Smooth muscle cell (in vitro differentiated cells): ENCODE measurements around the gene EFR3B. TPM values are rescaled to one million over a fixed set of nuclear protein-coding genes. Genes with fewer than 3 reads are reported as not detected.
"Not testable (repeated sequence)": the region's sequence is repeated elsewhere in the genome, so short reads cannot be mapped to it uniquely, and the experiment has no call there.

Source experiments
- DNase-seq: peaks from one replicate; lab custom pipeline; 2025; ENCODE audit not compliant: unreplicated experiment; lab: John Stamatoyannopoulos, UW
- H2AFZ ChIP-seq: fragments of 200-600 bp; sonication (generic); 2 replicates; pipeline ENCODE4 v1.6.0; 2016; ENCODE audit warnings: antibody characterized with exemption, low read depth, mild to moderate bottlenecking
- H3F3A ChIP-seq: fragments of 200-600 bp; sonication (generic); 2 replicates; pipeline ENCODE4 v1.6.0; 2017; ENCODE audit warnings: antibody characterized with exemption, low read depth
- H3K27ac ChIP-seq: fragments of 200-600 bp; sonication (generic); 2 replicates; pipeline ENCODE4 v1.5.1; 2016; ENCODE audit warnings: low read depth, mild to moderate bottlenecking
- H3K27me3 ChIP-seq: fragments of 200-600 bp; sonication (generic); 2 replicates; pipeline ENCODE4 v1.6.1; 2016; ENCODE audit warnings: low read depth, mild to moderate bottlenecking
- H3K36me3 ChIP-seq: fragments of 200-600 bp; sonication (generic); 2 replicates; pipeline ENCODE4 v1.5.1; 2016; ENCODE audit warnings: low read depth
- H3K4me1 ChIP-seq: fragments of 200-600 bp; sonication (generic); 2 replicates; pipeline ENCODE4 v1.5.1; 2016; ENCODE audit warnings: low read depth
- H3K4me2 ChIP-seq: fragments of 200-600 bp; sonication (generic); 2 replicates; pipeline ENCODE4 v1.6.0; 2016; ENCODE audit warnings: mild to moderate bottlenecking
- H3K4me3 ChIP-seq: fragments of 200-600 bp; sonication (generic); 2 replicates; pipeline ENCODE4 v1.5.1; 2016; ENCODE audit warnings: mild to moderate bottlenecking
- H3K79me2 ChIP-seq: fragments of 200-600 bp; sonication (generic); 2 replicates; pipeline ENCODE4 v1.6.0; 2016; ENCODE audit warnings: low read depth, mild to moderate bottlenecking
- H3K9ac ChIP-seq: fragments of 200-600 bp; sonication (generic); 2 replicates; pipeline ENCODE4 v1.6.0; 2016; ENCODE audit warnings: low read depth
- H3K9me3 ChIP-seq: fragments of 200-600 bp; sonication (generic); replicated peaks from 2 replicates; pipeline ENCODE4 v1.5.1; 2016; ENCODE audit warnings: low read depth
- H4K20me1 ChIP-seq: fragments of 200-600 bp; sonication (generic); 2 replicates; pipeline ENCODE4 v1.6.0; 2016; ENCODE audit warnings: low read depth
- WGBS: methylation state at CpG from one replicate; pipeline ENCODE4 v1.1.7; 2016; ENCODE audit warnings: low lambda C conversion rate; 5-methylcytosine and 5-hydroxymethylcytosine counted together
- polyA plus RNA-seq: library from polyadenylated mRNA; unstranded; fragments of >200 nt; fragmentation: Nextera tagmentation; extraction: Ambion mirVana; gene quantifications from 2 replicates; pipeline ENCODE4 v1.2.1, GENCODE V29; 2016
- total RNA-seq: library from RNA; depleted of rRNA; stranded (reverse); fragments of >200 nt; gene quantifications from 2 replicates; pipeline ENCODE4 v1.2.3, GENCODE V29; 2014
- TF ChIP-seq, protein P1 (sequence below): fragments of 200-600 bp; sonication (generic); IDR thresholded peaks from 2 replicates; pipeline ENCODE4 v1.5.1; 2017; ENCODE audit warnings: borderline replicate concordance, mild to moderate bottlenecking, antibody characterized with exemption; ENCODE audit not compliant: insufficient read depth, poor library complexity, severe bottlenecking

Gene EFR3B
- total and polyA plus RNA-seq, 2 experiments from 2014 or later, result 4.0 to 5.2 TPM

DNA sequence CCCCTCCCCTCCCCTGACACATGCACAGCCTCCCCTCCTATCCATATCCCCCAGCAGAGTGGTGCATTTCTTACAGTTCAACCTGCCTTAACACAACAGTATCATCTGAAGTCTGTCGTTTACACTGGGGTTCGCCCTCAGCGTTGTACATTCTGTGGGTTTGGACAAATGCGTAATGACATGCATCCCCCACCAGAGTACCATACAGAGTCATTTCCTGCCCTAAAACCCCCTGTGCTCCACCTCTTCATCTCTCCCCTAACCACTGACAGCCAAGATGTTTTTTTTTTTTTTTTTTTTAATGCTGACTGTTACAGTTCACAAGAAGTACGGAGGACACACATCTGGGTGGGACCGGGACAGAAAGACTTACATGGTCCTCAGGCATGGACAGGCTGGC, 103.9 kb downstream of the EFR3B start:
- no peaks in the 10 kb centered on the region for H3F3A ChIP-seq
- no peaks in the 10 kb centered on the region for H3K27me3 ChIP-seq

GRCh38 chr2:25146896-25147295, 105.0 kb downstream of the EFR3B start:
- no peak overlapping the region for H3K4me3 ChIP-seq
- H2AFZ ChIP-seq, result no peak overlapping the region
- TF ChIP-seq, protein P1, sequence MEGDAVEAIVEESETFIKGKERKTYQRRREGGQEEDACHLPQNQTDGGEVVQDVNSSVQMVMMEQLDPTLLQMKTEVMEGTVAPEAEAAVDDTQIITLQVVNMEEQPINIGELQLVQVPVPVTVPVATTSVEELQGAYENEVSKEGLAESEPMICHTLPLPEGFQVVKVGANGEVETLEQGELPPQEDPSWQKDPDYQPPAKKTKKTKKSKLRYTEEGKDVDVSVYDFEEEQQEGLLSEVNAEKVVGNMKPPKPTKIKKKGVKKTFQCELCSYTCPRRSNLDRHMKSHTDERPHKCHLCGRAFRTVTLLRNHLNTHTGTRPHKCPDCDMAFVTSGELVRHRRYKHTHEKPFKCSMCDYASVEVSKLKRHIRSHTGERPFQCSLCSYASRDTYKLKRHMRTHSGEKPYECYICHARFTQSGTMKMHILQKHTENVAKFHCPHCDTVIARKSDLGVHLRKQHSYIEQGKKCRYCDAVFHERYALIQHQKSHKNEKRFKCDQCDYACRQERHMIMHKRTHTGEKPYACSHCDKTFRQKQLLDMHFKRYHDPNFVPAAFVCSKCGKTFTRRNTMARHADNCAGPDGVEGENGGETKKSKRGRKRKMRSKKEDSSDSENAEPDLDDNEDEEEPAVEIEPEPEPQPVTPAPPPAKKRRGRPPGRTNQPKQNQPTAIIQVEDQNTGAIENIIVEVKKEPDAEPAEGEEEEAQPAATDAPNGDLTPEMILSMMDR, result no peak
- no peak for DNase-seq
- WGBS, result over 99% methylated on average over 10 of the region's 10 CpGs
- H3K27me3 ChIP-seq, result no peaks in the 10 kb centered on the region
- no peaks in the 10 kb centered on the region for H4K20me1 ChIP-seq
- no peak overlapping the region for H3K4me2 ChIP-seq
- H3K9me3 ChIP-seq, result no peaks in the 10 kb centered on the region
- H3K9ac ChIP-seq, result no peak overlapping the region
- no peaks in the 10 kb centered on the region for H3K36me3 ChIP-seq
- H3K27ac ChIP-seq, result no peak overlapping the region
- H3K4me1 ChIP-seq, result no peaks in the 10 kb centered on the region
- no peaks in the 10 kb centered on the region for H3K79me2 ChIP-seq
- no peaks in the 10 kb centered on the region for H3F3A ChIP-seq

More for the DNA sequence above, 103.9 kb downstream of the EFR3B start:
- Histone ChIP-seq H3K4me1 (no peaks in the 10 kb centered on the region), H3K27ac (no peak overlapping the region), H3K9ac (no peak overlapping the region), H3K9me3 (no peaks in the 10 kb centered on the region), H3K79me2 (no peaks in the 10 kb centered on the region), H4K20me1 (no peaks in the 10 kb centered on the region), H2AFZ (no peak overlapping the region), H3K36me3 (no peaks in the 10 kb centered on the region), H3K4me3 (no peak overlapping the region), H3K4me2 (no peak overlapping the region)
- TF ChIP-seq, protein P1, result no peak
- 93% methylated on average over 6 of the region's 6 CpGs for WGBS
- DNase-seq, result no peak

GRCh38 chr2:25149646-25150045, 107.8 kb downstream of the EFR3B start:
- 97% methylated on average over 6 of the region's 6 CpGs for WGBS
- H3F3A ChIP-seq, result no peaks in the 10 kb centered on the region

GRCh38 chr2:25150993-25151392, 109.1 kb downstream of the EFR3B start:
- not testable (repeated sequence) for DNase-seq, H3K9ac ChIP-seq, H3F3A ChIP-seq, H3K4me3 ChIP-seq, H3K36me3 ChIP-seq, H4K20me1 ChIP-seq, H2AFZ ChIP-seq, H3K27ac ChIP-seq, H3K4me1 ChIP-seq, H3K79me2 ChIP-seq, H3K9me3 ChIP-seq, H3K27me3 ChIP-seq, H3K4me2 ChIP-seq
- WGBS, result 97% methylated on average over 5 of the region's 5 CpGs

More at GRCh38 chr2:25149646-25150045, 107.8 kb downstream of the EFR3B start:
- H3K4me2 ChIP-seq, result no peak overlapping the region
- no peaks in the 10 kb centered on the region for H3K79me2 ChIP-seq
- H2AFZ ChIP-seq, result no peak overlapping the region
- no peak overlapping the region for H3K4me3 ChIP-seq
- H4K20me1 ChIP-seq, result no peaks in the 10 kb centered on the region
- DNase-seq, result no peak
- no peak overlapping the region for H3K27ac ChIP-seq
- no peaks in the 10 kb centered on the region for H3K9me3 ChIP-seq
- TF ChIP-seq, protein P1, result no peak
- no peaks in the 10 kb centered on the region for H3K4me1 ChIP-seq
- H3K36me3 ChIP-seq, result no peaks in the 10 kb centered on the region
- no peaks in the 10 kb centered on the region for H3K27me3 ChIP-seq
- no peak overlapping the region for H3K9ac ChIP-seq
